HG03432 (cell line): ENCODE data around the gene DOP1A.

ENCODE experiments used
- ATAC-seq: cut with Tn5 transposase; IDR thresholded peaks from one replicate; pipeline ENCODE4 v1.9.1; 2021; ENCODE audit warnings: mild to moderate bottlenecking, moderate library complexity; ENCODE audit not compliant: unreplicated experiment

The DOP1A gene

GRCh38 chr6:83071023-83071422 is 3.6 kb downstream of the DOP1A start:
- peak; percentile 47 for ATAC-seq

DNA sequence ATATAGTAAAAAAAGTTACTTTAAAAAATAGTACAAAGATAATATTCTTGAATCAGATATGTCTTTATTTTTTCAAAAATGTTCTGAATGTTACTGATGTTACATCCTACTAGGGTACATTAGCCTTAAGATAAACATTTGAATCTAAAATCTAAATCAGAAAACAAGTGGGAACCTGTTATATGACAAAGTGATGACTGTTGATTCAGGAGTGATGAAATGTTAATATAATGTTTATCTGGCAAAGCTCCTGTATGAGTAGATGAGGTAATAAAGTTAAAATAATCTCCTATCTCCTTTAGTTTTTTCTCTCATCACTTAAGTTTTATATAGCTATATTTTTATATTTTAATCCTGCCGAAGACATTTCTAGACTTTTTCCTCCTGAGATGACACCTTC is 4.2 kb downstream of the DOP1A start:
- ATAC-seq: no peak

- ATAC-seq: no peak
These were observed 5.3 kb downstream of the DOP1A start for GRCh38 chr6:83072726-83073125.

DNA sequence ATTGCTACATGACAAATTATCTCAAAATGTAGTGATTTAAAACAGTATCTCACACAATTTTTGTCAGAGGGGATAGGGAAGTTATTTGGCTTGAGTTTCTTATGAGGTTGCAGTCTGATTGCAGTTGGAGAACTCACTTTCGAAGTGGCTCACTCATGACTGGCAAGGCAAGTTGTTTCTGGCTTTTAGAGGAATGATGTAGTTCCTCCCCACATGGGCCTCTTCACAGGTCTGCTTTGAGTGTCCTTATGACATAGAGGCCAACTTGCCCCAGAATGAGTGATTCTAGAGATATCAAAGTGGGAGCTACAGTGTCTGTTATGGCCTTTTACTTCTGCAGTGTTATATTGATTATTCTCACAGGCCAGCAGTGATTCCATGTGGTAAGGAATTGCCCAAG is 6.1 kb downstream of the DOP1A start:
- ATAC-seq: no peak

DNA sequence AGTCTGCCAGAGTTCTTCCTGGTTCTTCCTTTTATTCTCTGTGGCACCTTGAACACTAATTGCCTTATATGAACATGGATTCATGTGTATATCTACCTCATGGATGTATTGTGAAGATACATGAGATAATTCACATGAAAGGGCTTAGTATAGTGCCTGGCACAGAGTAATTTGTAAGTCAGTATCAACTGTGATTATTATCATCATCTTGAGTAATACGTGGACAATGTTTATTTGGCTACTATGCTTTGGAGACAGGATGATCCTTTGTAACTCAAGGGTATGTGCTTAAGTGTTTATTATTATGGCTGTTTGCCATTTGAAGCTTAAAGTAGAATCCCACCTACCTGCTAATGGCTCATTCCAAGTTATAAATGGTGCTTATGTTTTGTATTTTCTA is 16.0 kb downstream of the DOP1A start:
- ATAC-seq: no peak

GRCh38 chr6:83086751-83087150 is 19.3 kb downstream of the DOP1A start:
- ATAC-seq: peak; percentile 99

GRCh38 chr6:83092756-83093399 is 25.4 kb downstream of the DOP1A start:
- ATAC-seq: no peak

- ATAC-seq: no peak
These were observed 29.3 kb downstream of the DOP1A start for GRCh38 chr6:83096791-83097190.

GRCh38 chr6:83097204-83097603 is 29.7 kb downstream of the DOP1A start:
- ATAC-seq: no peak

DNA sequence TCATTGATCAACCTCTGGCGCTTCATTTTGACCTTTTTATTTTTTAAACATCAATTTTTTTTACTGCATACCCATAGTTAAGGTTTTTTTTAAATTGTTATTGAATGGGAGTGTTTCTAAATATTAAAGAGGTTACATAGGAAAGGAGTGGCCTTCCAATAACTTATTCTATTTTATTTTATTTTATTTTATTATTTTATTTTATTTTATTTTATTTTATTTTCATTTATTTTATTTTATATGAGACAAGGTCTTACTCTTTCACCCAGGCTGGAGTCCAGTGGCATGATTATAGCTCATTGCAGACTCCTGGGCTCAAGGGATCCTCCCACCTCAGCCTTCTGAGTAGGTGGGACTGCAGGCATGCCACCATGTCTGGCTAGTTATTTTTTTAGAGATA is 30.2 kb downstream of the DOP1A start:
- ATAC-seq: no peak

- no peak for ATAC-seq
These were observed 31.1 kb downstream of the DOP1A start for GRCh38 chr6:83098589-83098988.

GRCh38 chr6:83108378-83108777 is 40.9 kb downstream of the DOP1A start:
- ATAC-seq: no peak

DNA sequence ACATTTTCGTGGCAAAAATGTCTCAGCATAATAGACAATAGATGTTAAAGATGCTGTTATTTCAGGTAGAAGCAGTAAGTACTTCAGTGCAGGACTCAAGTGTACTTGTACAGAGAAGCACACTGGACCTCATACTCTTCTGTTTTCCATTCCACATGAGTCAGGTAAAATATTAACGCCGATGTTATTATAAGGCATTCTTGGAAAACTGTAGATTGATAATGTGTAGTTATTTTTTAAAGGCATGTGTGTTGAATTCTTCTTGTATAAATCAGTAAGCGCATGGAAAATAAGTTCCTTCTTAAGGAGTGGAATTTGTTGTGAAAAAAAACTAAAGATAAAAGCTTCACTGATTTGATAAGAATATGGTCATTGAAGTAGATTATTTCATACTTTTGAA is 45.8 kb downstream of the DOP1A start:
- no peak for ATAC-seq

DNA sequence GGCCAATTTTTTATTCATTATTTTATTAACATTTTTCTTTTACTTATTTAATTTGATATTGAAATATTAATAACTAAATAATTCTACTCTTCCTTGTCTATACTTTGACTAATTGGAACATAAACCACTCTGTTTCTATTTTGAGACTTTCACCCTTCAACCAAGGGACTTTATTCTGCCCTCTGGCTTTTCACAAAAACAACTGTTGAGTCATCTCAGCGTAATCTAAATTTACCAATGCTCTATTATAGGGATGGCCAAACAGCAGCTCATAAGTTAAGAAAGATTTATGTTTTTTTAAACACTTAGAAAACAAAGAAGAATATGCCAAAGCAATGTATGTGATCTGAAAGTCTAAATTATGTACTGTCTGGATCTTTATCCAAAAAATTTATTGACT is 46.7 kb downstream of the DOP1A start:
- no peak for ATAC-seq

DNA sequence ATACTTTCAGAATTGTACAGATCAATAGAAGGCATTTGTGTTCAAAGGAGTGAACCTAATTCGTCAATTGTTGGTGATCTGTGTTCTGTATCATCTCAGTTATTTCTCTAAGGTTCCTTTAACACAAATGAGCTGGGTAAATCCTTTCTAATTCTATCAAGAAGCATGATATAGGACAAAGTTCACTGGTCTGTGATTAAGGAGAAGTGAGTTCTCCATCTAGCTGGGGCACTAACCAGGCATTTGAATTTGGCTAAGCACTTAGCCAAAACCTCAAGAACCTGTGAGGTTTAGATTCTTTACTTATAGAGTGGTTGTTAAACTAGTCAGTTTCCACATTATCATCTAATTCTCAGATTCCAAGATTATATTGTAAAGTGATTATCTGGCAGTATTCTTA is 50.3 kb downstream of the DOP1A start:
- no peak for ATAC-seq

DNA sequence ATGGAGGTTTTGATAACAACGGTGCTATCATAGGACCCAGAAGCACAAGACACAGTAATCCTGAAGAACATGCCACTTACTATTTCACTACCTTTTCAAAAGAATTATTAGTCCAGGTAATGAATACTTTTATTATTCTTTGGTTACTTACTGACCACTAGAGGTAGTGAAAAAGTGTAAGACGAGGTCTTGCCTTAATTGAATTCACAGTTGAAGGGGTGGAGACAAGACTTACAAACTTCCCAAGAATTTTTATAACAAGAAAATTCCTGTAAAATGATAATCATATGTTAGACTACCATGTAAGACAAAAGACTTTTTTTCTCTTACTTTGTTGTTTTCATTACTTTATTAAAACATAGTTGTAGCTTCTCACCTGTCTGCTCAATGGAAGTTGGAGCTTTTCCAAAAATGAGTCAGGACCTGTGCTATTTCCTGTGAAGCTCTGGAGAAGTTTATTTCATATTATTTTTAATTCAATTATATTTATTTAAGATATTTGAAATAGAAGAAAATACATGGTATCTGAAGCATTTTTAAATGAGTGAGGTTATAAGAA is 52.4 kb downstream of the DOP1A start:
- no peak for ATAC-seq

- no peak for ATAC-seq
These were observed 57.1 kb downstream of the DOP1A start for GRCh38 chr6:83124553-83124952.

- ATAC-seq: no peak
These were observed 58.0 kb downstream of the DOP1A start for GRCh38 chr6:83125425-83125824.

GRCh38 chr6:83126223-83126622 is 58.8 kb downstream of the DOP1A start:
- no peak for ATAC-seq

- ATAC-seq: no peak
These were observed 59.3 kb downstream of the DOP1A start for GRCh38 chr6:83126807-83127206.

DNA sequence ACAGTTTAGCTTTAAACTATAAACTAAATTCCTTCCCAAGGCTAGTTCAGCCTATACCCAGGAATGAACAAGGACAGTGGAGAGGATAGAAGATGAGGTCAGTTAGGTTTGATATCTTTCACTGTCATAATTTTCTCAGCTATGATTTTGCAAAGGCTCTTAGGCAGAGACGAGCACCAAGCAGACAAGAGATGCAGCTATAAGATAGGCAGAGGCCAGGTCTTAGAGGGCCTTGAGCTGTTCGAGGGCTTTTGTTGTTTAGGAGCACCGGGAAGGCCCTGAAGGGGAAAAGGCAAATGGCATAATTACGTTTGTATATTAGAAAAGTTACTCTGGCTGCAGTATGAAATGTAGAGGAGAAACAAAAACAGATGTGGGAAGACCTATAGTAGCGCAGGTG is 59.8 kb downstream of the DOP1A start:
- no peak for ATAC-seq

DNA sequence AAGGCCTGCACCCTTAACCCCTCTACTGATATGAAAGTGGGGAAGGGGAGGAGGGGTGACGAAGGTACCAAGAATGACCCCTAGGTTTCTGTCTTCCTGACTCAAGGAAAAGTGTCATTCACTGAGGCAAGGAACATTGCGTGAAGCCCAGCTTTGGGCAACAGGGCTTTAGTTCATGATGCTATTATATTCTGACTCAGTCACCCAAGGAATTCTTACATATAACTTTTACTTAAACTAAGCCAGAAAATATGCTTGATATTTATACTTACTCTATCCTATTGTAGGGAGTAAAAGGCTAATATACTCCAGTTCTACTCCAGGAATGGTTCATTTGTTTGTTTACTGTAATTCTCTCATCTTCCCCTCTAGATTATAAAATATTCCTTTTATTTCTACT is 60.5 kb downstream of the DOP1A start:
- ATAC-seq: no peak

DNA sequence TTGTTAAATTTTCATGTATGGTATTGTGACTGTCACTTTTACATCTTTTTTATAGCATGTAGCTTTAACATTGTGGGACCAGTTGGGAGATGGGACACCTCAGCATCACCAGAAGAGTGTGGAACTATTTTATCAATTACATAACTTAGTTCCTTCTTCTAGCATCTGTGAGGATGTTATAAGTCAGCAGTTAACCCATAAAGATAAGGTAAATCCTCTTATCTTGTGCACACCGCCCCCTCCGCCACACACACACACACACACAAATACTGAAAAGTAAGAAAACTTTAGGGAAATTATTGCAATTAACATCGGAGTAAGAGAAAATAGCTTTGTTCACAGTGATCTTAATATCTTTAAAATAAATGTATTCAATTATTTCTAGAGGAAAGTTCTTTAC is 64.7 kb downstream of the DOP1A start:
- ATAC-seq: no peak
